HG03135 (cell line): ENCODE data around the gene MAZ.
"Not testable (repeated sequence)": the region's sequence is repeated elsewhere in the genome, so short reads cannot be mapped to it uniquely, and the experiment has no call there.

Experiments
- ATAC-seq: cut with Tn5 transposase; IDR thresholded peaks from one replicate; pipeline ENCODE4 v1.9.1; 2021; ENCODE audit warnings: mild to moderate bottlenecking, moderate library complexity; ENCODE audit not compliant: unreplicated experiment

The MAZ gene

GRCh38 chr16:29784157-29784556, 22.2 kb upstream of the MAZ start:
- ATAC-seq, result no peak

- no peak for ATAC-seq
These were observed 21.3 kb upstream of the MAZ start for GRCh38 chr16:29784901-29785500.

DNA sequence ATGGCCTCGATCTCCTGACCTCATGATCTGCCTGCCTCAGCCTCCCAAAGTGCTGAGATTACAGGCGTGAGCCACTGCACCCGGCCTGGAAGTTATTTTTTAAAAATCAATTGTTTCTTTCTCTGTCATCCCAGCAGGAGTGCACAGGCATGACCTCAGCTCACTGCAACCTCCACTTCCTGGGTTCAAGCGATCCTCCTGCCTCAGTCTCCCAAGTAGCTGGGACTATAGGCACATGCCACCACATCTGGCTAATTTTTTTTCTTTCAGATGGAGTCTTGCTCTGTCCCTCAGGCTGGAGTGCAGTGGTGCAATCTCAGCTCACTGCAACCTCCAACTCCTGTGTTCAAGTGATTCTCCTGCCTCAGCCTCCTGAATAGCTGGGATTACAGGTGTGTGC, 19.2 kb upstream of the MAZ start:
- ATAC-seq, result not testable (repeated sequence)

DNA sequence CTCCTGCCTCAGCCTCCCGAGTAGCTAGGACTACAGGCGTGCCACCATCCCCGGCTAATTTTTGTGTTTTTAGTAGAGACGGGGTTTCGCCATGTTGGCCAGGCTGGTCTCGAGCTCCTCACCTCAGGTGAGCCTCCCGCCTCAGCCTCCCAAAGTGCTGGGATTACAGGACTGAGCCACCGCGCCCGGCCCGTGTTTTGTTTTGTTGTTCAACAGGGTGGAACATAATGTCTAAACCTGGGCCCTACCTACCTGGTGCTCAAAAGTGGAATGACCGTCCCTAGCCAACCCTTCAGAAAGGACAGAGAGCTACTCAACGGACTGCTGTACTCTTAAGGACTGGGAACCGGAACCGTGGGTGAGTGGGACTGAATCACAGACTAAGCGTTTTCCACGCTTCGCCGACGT, 16.6 kb upstream of the MAZ start:
- no peak for ATAC-seq

- ATAC-seq, result peak; percentile 90
These were observed 16.0 kb upstream of the MAZ start, which contains the start of gene KIF22 for GRCh38 chr16:29790183-29790948. Gene KIF22, plus strand, starts transcription at chr16:29790751. Its CDS starts 9 bp downstream, at chr16:29790760.

- no peak for ATAC-seq
These were observed 15.1 kb upstream of the MAZ start for GRCh38 chr16:29790949-29791844.

- no peak for ATAC-seq
These were observed 14.2 kb upstream of the MAZ start for GRCh38 chr16:29791845-29792807.

- not testable (repeated sequence) for ATAC-seq
These were observed 13.2 kb upstream of the MAZ start for GRCh38 chr16:29793153-29793552.

DNA sequence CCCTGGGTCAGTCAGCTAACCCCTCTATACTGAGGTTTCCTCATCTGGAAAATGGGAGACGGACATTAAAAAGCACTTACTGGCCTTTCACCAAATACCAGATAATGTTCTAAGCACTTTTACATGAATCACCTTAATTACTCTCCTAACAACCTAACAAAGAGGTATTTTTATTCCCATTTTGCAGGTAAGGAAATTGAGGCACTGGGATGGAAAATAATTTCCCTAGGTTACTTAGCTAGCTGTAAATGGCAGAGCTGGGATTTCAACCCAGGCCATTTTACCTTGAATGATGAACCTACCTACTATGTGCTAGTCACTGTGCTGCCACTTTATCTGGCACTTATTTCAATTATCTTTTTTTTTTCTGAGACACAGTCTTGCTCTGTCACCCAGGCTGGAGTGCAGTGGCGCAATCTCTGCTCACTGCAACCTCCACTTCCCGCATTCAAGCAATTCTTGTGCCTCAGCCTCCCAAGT, 12.1 kb upstream of the MAZ start:
- ATAC-seq, result no peak

DNA sequence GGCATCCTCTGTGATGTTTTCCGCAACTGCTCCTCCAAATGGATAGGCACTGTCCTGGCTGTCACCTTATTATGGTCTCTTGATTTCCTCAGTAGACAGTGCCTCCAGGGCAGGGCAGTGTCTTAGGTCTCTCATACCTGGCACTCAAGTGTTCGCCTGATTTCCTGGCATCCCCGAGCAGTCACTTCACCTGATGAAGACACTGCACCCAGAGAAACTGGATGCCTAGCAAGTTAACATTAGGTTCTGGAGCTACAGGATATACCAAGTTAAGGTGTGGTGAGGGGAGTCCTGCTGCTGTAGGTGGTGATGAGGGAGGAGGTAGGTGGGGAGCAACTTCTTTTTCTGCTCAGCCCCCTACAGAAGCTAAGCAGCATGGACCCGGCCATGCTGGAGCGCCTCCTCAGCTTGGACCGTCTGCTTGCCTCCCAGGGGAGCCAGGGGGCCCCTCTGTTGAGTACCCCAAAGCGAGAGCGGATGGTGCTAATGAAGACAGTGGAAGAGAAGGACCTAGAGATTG, 3.9 kb upstream of the MAZ start:
- ATAC-seq, result no peak

GRCh38 chr16:29804020-29804419, 2.3 kb upstream of the MAZ start:
- ATAC-seq, result no peak

DNA sequence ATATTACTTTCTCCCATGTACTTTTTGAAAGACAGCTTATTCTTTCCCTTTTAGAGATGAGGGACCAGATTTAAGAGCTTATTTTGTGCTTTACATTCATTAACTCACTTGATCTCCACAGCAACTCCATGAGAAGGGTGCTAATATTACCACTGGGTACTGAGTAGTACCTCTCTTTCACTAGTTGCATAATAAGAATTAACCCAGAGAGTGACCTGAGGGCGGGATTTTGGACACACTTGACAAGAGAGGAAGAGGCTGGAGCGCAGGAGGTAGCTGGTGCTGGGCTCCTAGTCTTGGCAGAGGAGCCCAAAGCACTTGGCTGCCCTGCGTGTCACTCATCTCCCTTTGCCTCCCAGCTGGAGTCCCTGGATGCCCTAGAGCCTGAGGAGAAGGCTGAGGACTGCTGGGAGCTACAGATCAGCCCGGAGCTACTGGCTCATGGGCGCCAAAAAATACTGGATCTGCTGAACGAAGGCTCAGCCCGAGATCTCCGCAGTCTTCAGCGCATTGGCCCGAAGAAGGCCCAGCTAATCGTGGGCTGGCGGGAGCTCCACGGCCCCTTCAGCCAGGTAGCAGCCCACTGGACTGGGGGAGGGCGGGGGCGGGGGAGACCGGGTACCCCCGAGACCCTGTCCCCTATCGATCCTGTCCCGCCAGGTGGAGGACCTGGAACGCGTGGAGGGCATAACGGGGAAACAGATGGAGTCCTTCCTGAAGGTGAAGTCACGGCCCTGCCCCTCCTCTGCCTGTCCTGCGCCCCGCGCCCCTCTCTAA, 1.7 kb upstream of the MAZ start:
- ATAC-seq, result no peak

- ATAC-seq, result peak; percentile 60
These were observed 864 bp upstream of the MAZ start for GRCh38 chr16:29805232-29806098.

DNA sequence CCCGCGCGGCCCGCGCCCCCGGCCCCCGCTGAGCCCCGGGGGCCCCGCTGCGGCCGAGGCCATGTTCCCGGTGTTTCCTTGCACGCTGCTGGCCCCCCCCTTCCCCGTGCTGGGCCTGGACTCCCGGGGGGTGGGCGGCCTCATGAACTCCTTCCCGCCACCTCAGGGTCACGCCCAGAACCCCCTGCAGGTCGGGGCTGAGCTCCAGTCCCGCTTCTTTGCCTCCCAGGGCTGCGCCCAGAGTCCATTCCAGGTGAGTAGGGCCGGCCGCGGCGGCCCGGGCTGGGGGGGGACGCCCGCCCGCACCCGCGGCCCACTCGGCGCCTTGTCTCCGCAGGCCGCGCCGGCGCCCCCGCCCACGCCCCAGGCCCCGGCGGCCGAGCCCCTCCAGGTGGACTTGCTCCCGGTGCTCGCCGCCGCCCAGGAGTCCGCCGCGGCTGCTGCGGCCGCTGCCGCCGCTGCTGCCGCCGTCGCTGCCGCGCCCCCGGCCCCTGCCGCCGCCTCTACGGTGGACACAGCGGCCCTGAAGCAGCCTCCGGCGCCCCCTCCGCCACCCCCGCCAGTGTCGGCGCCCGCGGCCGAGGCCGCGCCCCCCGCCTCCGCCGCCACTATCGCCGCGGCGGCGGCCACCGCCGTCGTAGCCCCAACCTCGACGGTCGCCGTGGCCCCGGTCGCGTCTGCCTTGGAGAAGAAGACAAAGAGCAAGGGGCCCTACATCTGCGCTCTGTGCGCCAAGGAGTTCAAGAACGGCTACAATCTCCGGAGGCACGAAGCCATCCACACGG, 504 bp downstream of the MAZ start:
- ATAC-seq, result no peak

DNA sequence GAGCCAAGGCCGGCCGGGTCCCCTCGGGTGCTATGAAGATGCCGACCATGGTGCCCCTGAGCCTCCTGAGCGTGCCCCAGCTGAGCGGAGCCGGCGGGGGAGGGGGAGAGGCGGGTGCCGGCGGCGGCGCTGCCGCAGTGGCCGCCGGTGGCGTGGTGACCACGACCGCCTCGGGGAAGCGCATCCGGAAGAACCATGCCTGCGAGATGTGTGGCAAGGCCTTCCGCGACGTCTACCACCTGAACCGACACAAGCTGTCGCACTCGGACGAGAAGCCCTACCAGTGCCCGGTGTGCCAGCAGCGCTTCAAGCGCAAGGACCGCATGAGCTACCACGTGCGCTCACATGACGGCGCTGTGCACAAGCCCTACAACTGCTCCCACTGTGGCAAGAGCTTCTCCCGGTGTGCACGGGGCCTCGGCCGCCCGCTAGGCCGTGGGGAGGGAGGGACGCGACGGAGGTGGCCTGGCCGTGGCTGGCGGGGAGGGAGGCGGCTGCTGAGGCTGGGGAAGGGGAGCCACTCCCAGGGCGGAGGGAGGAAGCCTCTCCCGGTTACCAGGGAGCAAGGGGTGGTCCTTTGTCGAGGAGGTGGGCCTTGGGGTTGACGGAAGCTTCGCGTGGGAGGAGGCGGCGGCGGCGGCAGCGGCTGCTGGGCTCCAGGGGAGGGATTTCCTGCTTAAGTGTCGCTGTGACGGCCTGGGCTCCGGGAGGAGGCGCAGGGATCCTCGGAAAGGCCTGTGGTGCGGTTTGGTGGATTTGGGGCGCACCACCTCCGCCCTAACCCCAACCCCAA, 1.3 kb downstream of the MAZ start:
- no peak for ATAC-seq

DNA sequence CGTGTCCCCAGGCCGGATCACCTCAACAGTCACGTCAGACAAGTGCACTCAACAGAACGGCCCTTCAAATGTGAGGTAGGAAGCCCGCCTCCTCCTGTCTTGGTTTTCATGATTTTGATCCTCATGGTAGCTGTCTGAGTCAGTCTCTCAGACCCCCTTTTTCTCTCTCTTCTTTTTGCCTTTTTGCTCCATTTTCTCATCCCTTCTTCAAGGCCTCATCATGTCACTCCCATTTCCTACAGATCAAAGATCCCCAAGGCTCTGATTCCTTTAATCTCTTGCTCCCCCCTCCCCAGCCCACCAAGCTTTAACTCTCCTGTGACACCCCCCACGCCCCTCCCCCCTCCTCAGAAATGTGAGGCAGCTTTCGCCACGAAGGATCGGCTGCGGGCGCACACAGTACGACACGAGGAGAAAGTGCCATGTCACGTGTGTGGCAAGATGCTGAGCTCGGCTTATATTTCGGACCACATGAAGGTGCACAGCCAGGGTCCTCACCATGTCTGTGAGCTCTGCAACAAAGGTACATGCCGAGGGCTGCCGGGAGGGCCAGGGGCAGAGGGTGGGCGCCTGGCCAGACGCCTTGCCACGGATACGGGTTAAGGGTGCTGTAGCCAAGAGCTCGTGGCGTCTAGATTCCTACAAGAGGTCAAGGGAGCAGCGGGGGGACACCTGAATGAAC, 2.0 kb downstream of the MAZ start:
- no peak for ATAC-seq
